GM10266 (cell line): Measurements from ENCODE around the gene NHLRC1.

ENCODE experiments used
- DNase-seq: peaks from one replicate; pipeline ENCODE4 v3.0.0; 2012; ENCODE audit errors: extremely low spot score
- CTCF ChIP-seq: IDR thresholded peaks from 2 replicates; pipeline ENCODE4 v1.5.1; 2012; ENCODE audit warnings: mild to moderate bottlenecking, low read depth; ENCODE audit not compliant: control insufficient read depth, insufficient read depth; ENCODE audit errors: missing control alignments

NHLRC1 gene

GRCh38 chr6:18100296-18100695 is 22.2 kb downstream of the NHLRC1 start:
- TF ChIP-seq CTCF, result no peak
- DNase-seq, result no peak

GRCh38 chr6:18099511-18099910 is 23.0 kb downstream of the NHLRC1 start:
- no peak for TF ChIP-seq CTCF
- no peak for DNase-seq

- DNase-seq, result no peak
- no peak for TF ChIP-seq CTCF
These were observed 26.1 kb downstream of the NHLRC1 start for GRCh38 chr6:18096423-18096822.

- DNase-seq, result no peak
- TF ChIP-seq CTCF, result no peak
These were observed 31.1 kb downstream of the NHLRC1 start for GRCh38 chr6:18091382-18091781.

- TF ChIP-seq CTCF, result no peak
- DNase-seq, result no peak
These were observed 32.1 kb downstream of the NHLRC1 start for GRCh38 chr6:18090349-18090786.

- no peak for TF ChIP-seq CTCF
- DNase-seq, result no peak
These were observed 33.8 kb downstream of the NHLRC1 start for GRCh38 chr6:18088419-18089296.
